Sigmoid colon (tissue), 7 donors: ENCODE measurements around the gene PRLR. TPM values are rescaled to one million over a fixed set of nuclear protein-coding genes. Genes with fewer than 3 reads are reported as not detected.

ENCODE experiments used
- DNase-seq: peaks from one replicate; pipeline ENCODE4 v3.0.0-alpha.2; 2019
- H3K27ac ChIP-seq, 4 donors: fragments of 200-600 bp; sonication (generic); one replicate each; pipeline ENCODE4 v1.5.1; 2016 to 2019; ENCODE audit warnings: mild to moderate bottlenecking in 1 of 4
- H3K27me3 ChIP-seq, 3 donors: fragments of 200-600 bp; sonication (generic); one replicate each; pipeline ENCODE4 v1.5.1; 2019; ENCODE audit warnings: mild to moderate bottlenecking in 1 of 3
- H3K36me3 ChIP-seq, 4 donors: fragments of 200-600 bp; sonication (generic); one replicate each; pipeline ENCODE4 v1.5.1; 2016 to 2019
- H3K4me1 ChIP-seq, 4 donors: fragments of 200-600 bp; sonication (generic); one replicate each; pipeline ENCODE4 v1.5.1; 2017 to 2019
- H3K4me3 ChIP-seq, 4 donors: fragments of 200-600 bp; sonication (generic); one replicate each; pipeline ENCODE4 v1.5.1; 2017 to 2019; ENCODE audit warnings: mild to moderate bottlenecking in 2 of 4, moderate library complexity in 1 of 4
- H3K9me3 ChIP-seq, 4 donors: fragments of 200-600 bp in 3 of 4; sonication (generic) in 3 of 4; one replicate each; pipeline versions ENCODE4 v1.5.1 to v1.6.1; 2013 to 2019
- CTCF ChIP-seq, 4 experiments: fragments of 450-650 bp in 3 of 4; fragments of 200-600 bp in 1 of 4; IDR thresholded peaks; one replicate each; pipeline ENCODE4 v1.5.1; 2016 to 2019; ENCODE audit warnings: antibody characterized with exemption in 4 of 4, mild to moderate bottlenecking in 3 of 4, moderate library complexity in 2 of 4
- EP300 ChIP-seq, 4 donors: sonication (generic); formaldehyde crosslinking; IDR thresholded peaks; one replicate each; pipeline ENCODE4 v1.6.1; 2017; ENCODE audit warnings: antibody characterized with exemption in 4 of 4
- POLR2A ChIP-seq, 2 donors: fragments of 450-650 bp; IDR thresholded peaks; one replicate each; pipeline ENCODE4 v1.6.1; 2016; ENCODE audit warnings: antibody characterized with exemption in 2 of 2, mild to moderate bottlenecking in 2 of 2, moderate library complexity in 2 of 2
- POLR2AphosphoS5 ChIP-seq, 4 donors: sonication (generic); formaldehyde crosslinking; IDR thresholded peaks; one replicate each; pipeline ENCODE4 v1.6.1; 2017; ENCODE audit warnings: antibody characterized with exemption in 4 of 4
- WGBS, 2 donors: extraction: QIAGEN DNeasy Blood & Tissue Kit; methylation state at CpG; one replicate each; pipeline ENCODE4 v1.1.7; 2013; 5-methylcytosine and 5-hydroxymethylcytosine counted together
- intact Hi-C: fragments of 100-400 bp; cut with DNase I; formaldehyde crosslinking; loops from one replicate; pipeline ENCODE4 v1.15.1; 2023
- polyA plus RNA-seq, 3 donors: library from polyadenylated mRNA; stranded (reverse); fragments of 200-250 nt; gene quantifications; one replicate each; pipeline ENCODE4 v1.2.3, GENCODE V29; 2013
- total RNA-seq, 4 donors: library from RNA; depleted of rRNA; stranded (reverse); fragments of >200 nt; gene quantifications; one replicate each; pipeline ENCODE4 v1.1.0, GENCODE V29; 2016
- donor health status: healthy with polysubstance abuse.
- donor health status: Bipolar disorder and iron deficiency.
- donor health status: healthy.

The PRLR gene
- total and polyA plus RNA-seq, 7 donors, result 0.60 to 1.9 (median 0.95) TPM

- intact Hi-C loops, result no loop called here
- WGBS, 2 donors, result 93 to 95% methylated on average over 4 of the region's 4 CpGs
- Histone ChIP-seq H3K27me3 (no peaks in the 10 kb centered on the region), H3K36me3 (no peaks in the 10 kb centered on the region), H3K27ac (no peak overlapping the region), H3K4me3 (no peak overlapping the region), H3K4me1 (no peaks in the 10 kb centered on the region), H3K9me3 (no peaks in the 10 kb centered on the region)
- DNase-seq, result no peak
- TF ChIP-seq POLR2A (IDR thresholded peaks at IDR 0.05), result no peak
Observed at GRCh38 chr5:35101016-35101415, 129.3 kb downstream of the PRLR start.

- TF ChIP-seq POLR2AphosphoS5 (IDR thresholded peaks at IDR 0.05) (no peak), EP300 (IDR thresholded peaks at IDR 0.05) (no peak), POLR2A (IDR thresholded peaks at IDR 0.05) (no peak), CTCF (IDR thresholded peaks at IDR 0.05) (no peak)
- no peak overlapping the region for H3K27ac ChIP-seq
- H3K9me3 ChIP-seq, result no peaks in the 10 kb centered on the region
- no peak overlapping the region for H3K4me3 ChIP-seq
- 72 to 79% methylated on average over 4 of the region's 4 CpGs for WGBS, 2 donors
- H3K36me3 ChIP-seq, result no peaks in the 10 kb centered on the region
- H3K4me1 ChIP-seq, result no peaks in the 10 kb centered on the region
- no peak for DNase-seq
- intact Hi-C loops, result no loop called here
- H3K27me3 ChIP-seq, result no peaks in the 10 kb centered on the region
Observed at GRCh38 chr5:35098214-35098613, 132.1 kb downstream of the PRLR start.

GRCh38 chr5:35096932-35097331 lies 133.4 kb downstream of the PRLR start:
- no peak overlapping the region for H3K27ac ChIP-seq
- H3K4me3 ChIP-seq, result no peak overlapping the region
- H3K36me3 ChIP-seq, result no peaks in the 10 kb centered on the region
- DNase-seq, result no peak
- H3K4me1 ChIP-seq, result no peaks in the 10 kb centered on the region
- no peaks in the 10 kb centered on the region for H3K9me3 ChIP-seq
- no peak for TF ChIP-seq CTCF (IDR thresholded peaks at IDR 0.05)
- TF ChIP-seq EP300 (IDR thresholded peaks at IDR 0.05), result no peak
- TF ChIP-seq POLR2AphosphoS5 (IDR thresholded peaks at IDR 0.05), result no peak
- no peak for TF ChIP-seq POLR2A (IDR thresholded peaks at IDR 0.05)
- H3K27me3 ChIP-seq, result no peaks in the 10 kb centered on the region
- intact Hi-C loops, result no loop called here
- WGBS, 2 donors, result 90 to 92% methylated on average over 1 of the region's 1 CpG

GRCh38 chr5:35096216-35096615 lies 134.1 kb downstream of the PRLR start:
- Histone ChIP-seq H3K27me3 (no peaks in the 10 kb centered on the region), H3K27ac (no peak overlapping the region), H3K4me3 (no peak overlapping the region), H3K36me3 (no peaks in the 10 kb centered on the region), H3K4me1 (no peaks in the 10 kb centered on the region), H3K9me3 (no peaks in the 10 kb centered on the region)
- TF ChIP-seq CTCF (IDR thresholded peaks at IDR 0.05), result no peak
- no peak for TF ChIP-seq POLR2AphosphoS5 (IDR thresholded peaks at IDR 0.05)
- TF ChIP-seq EP300 (IDR thresholded peaks at IDR 0.05), result no peak
- TF ChIP-seq POLR2A (IDR thresholded peaks at IDR 0.05), result no peak
- 54 to 57% methylated on average over 3 of the region's 3 CpGs for WGBS, 2 donors
- DNase-seq, result no peak
- intact Hi-C loops, result no loop called here

- TF ChIP-seq POLR2A (IDR thresholded peaks at IDR 0.05), result no peak
- TF ChIP-seq EP300 (IDR thresholded peaks at IDR 0.05), result no peak
- no peak for TF ChIP-seq POLR2AphosphoS5 (IDR thresholded peaks at IDR 0.05)
- TF ChIP-seq CTCF (IDR thresholded peaks at IDR 0.05), result no peak
- intact Hi-C loops, result no loop called here
- Histone ChIP-seq H3K36me3 (no peaks in the 10 kb centered on the region), H3K4me3 (no peak overlapping the region), H3K27me3 (no peaks in the 10 kb centered on the region), H3K9me3 (no peaks in the 10 kb centered on the region), H3K4me1 (no peaks in the 10 kb centered on the region), H3K27ac (no peak overlapping the region)
- WGBS, 2 donors, result 72 to 83% methylated on average over 3 of the region's 3 CpGs
- DNase-seq, result no peak
Observed at GRCh38 chr5:35095366-35095765, 134.9 kb downstream of the PRLR start.
